HG02870 (cell line): Measurements from ENCODE around the gene XKR7.
"Not testable (repeated sequence)": the region's sequence is repeated elsewhere in the genome, so short reads cannot be mapped to it uniquely, and the experiment has no call there.

Experiments
- ATAC-seq: cut with Tn5 transposase; IDR thresholded peaks from one replicate; pipeline ENCODE4 v1.9.1; 2021; ENCODE audit warnings: mild to moderate bottlenecking, moderate library complexity; ENCODE audit not compliant: unreplicated experiment

The XKR7 gene

GRCh38 chr20:31967830-31968249, at the start of gene XKR7:
TSS of gene XKR7 (plus strand) at chr20:31968151. CDS start at chr20:31968176, 25 bp downstream.
- ATAC-seq: no peak

GRCh38 chr20:31918466-31919105, 49.4 kb upstream of the XKR7 start:
- no peak for ATAC-seq

GRCh38 chr20:31919410-31920155, 48.4 kb upstream of the XKR7 start:
- no peak for ATAC-seq

- ATAC-seq: no peak
These were observed 47.6 kb upstream of the XKR7 start for GRCh38 chr20:31920275-31920855.

- ATAC-seq: not testable (repeated sequence)
These were observed 46.5 kb upstream of the XKR7 start for GRCh38 chr20:31921480-31921879.

GRCh38 chr20:31922181-31922580, 45.8 kb upstream of the XKR7 start:
- ATAC-seq: no peak

GRCh38 chr20:31922588-31922987, 45.4 kb upstream of the XKR7 start:
- ATAC-seq: no peak

- ATAC-seq: peak; percentile 81
These were observed 44.3 kb upstream of the XKR7 start for GRCh38 chr20:31923388-31924331.

GRCh38 chr20:31924561-31924960, 43.4 kb upstream of the XKR7 start:
- ATAC-seq: no peak

- ATAC-seq: no peak
These were observed 42.3 kb upstream of the XKR7 start for GRCh38 chr20:31925631-31926030.

- no peak for ATAC-seq
These were observed 41.5 kb upstream of the XKR7 start for GRCh38 chr20:31926493-31926892.

- ATAC-seq: no peak
These were observed 40.3 kb upstream of the XKR7 start for GRCh38 chr20:31927627-31928159.

- not testable (repeated sequence) for ATAC-seq
These were observed 38.3 kb upstream of the XKR7 start for GRCh38 chr20:31929631-31930030.

GRCh38 chr20:31930779-31931178, 37.2 kb upstream of the XKR7 start:
- ATAC-seq: no peak

- no peak for ATAC-seq
These were observed 34.3 kb upstream of the XKR7 start for GRCh38 chr20:31933698-31934097.

GRCh38 chr20:31934491-31934890, 33.5 kb upstream of the XKR7 start:
- ATAC-seq: no peak

- ATAC-seq: no peak
These were observed 32.8 kb upstream of the XKR7 start for GRCh38 chr20:31934968-31935764.

- no peak for ATAC-seq
These were observed 31.5 kb upstream of the XKR7 start for GRCh38 chr20:31936420-31936819.

GRCh38 chr20:31937820-31938219, 30.1 kb upstream of the XKR7 start:
- no peak for ATAC-seq

GRCh38 chr20:31939661-31940060, 28.3 kb upstream of the XKR7 start:
- no peak for ATAC-seq
